ENCODE measurements around the gene SLC4A9.
A peak's percentile ranks its signal among the peaks of the same experiment; 100 is the strongest.
"Not testable (repeated sequence)": the region's sequence is repeated elsewhere in the genome, so short reads cannot be mapped to it uniquely, and the experiment has no call there.

The SLC4A9 gene

GRCh38 chr5:140408750-140409241, 48.8 kb downstream of the SLC4A9 start:
- DNase-seq (ENCODE audit: low read depth): no peak
- TF ChIP-seq, protein P1, sequence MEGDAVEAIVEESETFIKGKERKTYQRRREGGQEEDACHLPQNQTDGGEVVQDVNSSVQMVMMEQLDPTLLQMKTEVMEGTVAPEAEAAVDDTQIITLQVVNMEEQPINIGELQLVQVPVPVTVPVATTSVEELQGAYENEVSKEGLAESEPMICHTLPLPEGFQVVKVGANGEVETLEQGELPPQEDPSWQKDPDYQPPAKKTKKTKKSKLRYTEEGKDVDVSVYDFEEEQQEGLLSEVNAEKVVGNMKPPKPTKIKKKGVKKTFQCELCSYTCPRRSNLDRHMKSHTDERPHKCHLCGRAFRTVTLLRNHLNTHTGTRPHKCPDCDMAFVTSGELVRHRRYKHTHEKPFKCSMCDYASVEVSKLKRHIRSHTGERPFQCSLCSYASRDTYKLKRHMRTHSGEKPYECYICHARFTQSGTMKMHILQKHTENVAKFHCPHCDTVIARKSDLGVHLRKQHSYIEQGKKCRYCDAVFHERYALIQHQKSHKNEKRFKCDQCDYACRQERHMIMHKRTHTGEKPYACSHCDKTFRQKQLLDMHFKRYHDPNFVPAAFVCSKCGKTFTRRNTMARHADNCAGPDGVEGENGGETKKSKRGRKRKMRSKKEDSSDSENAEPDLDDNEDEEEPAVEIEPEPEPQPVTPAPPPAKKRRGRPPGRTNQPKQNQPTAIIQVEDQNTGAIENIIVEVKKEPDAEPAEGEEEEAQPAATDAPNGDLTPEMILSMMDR (IDR thresholded peaks at IDR 0.05; ENCODE audit: low read length, missing control alignments): no peak
- H3K4me3 ChIP-seq (replicated peaks; ENCODE audit: low read depth, low read length): no peak overlapping the region

- TF ChIP-seq, protein P1 (IDR thresholded peaks at IDR 0.05; ENCODE audit: low read length, missing control alignments): no peak
- no peak overlapping the region for H3K4me3 ChIP-seq (replicated peaks; ENCODE audit: low read depth, low read length)
- DNase-seq (ENCODE audit: low read depth): no peak
Observed at GRCh38 chr5:140413230-140413629, 53.2 kb downstream of the SLC4A9 start.

DNA sequence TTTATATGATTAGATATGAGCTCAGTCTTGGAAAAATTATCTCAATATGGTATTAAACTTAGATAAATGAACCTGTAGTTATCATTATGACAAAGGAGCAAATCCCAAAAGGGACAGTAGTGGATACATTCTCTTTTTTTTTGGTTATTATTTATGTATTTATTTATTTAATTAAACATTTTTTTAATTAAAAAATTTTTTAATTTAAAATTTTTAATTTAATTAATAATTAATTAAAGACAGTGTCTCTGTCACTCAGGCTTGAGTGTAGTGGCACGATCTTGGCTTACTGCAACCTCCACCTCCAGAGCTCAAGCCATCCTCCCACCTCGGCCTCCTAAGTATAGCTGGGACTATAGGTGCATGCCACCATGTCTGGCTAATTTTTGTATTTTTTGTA, 57.2 kb downstream of the SLC4A9 start:
- TF ChIP-seq, protein P1 (IDR thresholded peaks at IDR 0.05; ENCODE audit: low read length, missing control alignments): no peak
- no peak overlapping the region for H3K4me3 ChIP-seq (replicated peaks; ENCODE audit: low read depth, low read length)
- DNase-seq (ENCODE audit: low read depth): no peak

GRCh38 chr5:140418862-140419520, 59.0 kb downstream of the SLC4A9 start:
- DNase-seq (ENCODE audit: low read depth): no peak
- TF ChIP-seq, protein P1 (IDR thresholded peaks at IDR 0.05; ENCODE audit: low read length, missing control alignments): no peak
- no peak overlapping the region for H3K4me3 ChIP-seq (replicated peaks; ENCODE audit: low read depth, low read length)

DNA sequence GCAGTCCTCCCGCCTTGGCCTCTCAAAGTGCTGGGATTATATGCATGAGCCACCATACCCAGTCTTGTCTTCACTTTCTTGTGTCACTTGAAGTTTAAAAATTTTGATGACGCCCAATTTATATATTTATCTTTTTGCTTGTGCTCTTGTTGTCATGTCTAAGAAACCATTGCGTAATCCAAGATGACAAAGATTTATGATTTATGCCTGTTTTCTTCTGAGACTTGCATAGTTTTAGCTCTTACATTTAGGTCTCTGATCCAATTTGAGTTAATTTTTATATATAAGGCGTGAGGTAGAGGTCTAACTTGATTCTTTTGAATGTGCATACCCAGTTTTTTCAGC, 60.2 kb downstream of the SLC4A9 start:
- peak; percentile 24 for DNase-seq (ENCODE audit: low read depth)

DNA sequence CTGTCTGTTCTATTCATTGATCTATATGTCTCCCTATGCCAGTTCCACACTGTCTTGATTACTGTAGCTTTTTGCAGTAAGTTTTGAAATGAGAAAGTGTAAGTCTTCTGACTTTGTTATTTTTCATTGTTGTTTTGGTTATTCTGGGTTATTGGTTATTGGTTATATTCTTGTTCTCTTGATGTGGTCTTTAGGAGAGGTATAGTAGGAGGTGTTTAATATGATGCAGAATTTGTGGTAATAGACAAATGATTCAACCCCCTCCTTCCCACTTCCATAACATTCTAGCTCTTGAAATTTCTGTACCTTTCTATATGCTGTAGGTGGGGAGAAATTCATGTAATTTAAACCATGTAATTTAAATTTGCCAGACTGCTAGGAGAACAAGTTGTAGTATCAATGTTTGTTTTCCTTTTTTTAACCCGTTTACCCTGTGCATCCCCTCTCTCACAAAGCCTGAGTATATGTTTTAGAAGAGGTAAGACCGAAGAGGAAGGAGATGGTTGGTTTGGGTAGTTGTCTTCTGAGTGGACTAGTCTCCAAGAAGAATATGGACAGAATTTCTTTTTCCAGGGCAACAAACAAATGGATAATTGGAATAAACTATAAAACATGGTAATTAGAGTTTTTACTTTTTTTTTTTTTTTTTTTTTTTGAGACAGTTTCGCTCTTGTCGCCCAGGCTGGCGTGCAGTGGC, 60.8 kb downstream of the SLC4A9 start:
- DNase-seq (ENCODE audit: low read depth): no peak
- H3K4me3 ChIP-seq (replicated peaks; ENCODE audit: low read depth, low read length): no peak overlapping the region
- TF ChIP-seq, protein P1 (IDR thresholded peaks at IDR 0.05; ENCODE audit: low read length, missing control alignments): no peak

More for the DNA sequence above, 60.2 kb downstream of the SLC4A9 start:
- no peak overlapping the region for H3K4me3 ChIP-seq (replicated peaks; ENCODE audit: low read depth, low read length)
- TF ChIP-seq, protein P1 (IDR thresholded peaks at IDR 0.05; ENCODE audit: low read length, missing control alignments): no peak

DNA sequence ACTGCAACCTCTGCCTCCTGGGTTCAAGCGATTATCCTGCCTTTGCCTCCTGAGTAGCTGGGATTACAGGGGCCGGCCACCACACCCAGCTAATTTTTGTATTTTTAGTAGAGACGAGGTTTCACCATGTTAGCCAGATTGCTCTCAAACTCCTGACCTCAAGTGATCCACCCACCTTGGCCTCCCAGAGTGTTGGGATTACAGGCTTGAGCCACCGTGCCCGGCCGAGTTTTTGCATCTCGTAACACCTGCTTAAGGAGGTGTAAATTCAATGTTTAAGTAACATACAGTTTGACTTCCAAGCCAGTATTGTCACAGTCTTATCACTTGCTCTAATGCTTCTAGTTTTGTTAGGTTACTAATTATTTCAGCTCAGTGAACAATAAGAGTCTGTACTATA, 61.4 kb downstream of the SLC4A9 start:
- not testable (repeated sequence) for DNase-seq (ENCODE audit: low read depth); H3K4me3 ChIP-seq (replicated peaks; ENCODE audit: low read depth, low read length)
